Measurements from ENCODE around the gene QKI. TPM values are rescaled to one million over a fixed set of nuclear protein-coding genes. Genes with fewer than 3 reads are reported as not detected.

QKI gene
- total and polyA plus RNA-seq, 2 of the 8 experiments (the other 6 are each of a cell fraction or from before 2014, with no cell fraction given), result 181 to 183 TPM

- H2AFZ ChIP-seq (ENCODE audit: low read length), result no peak overlapping the region
- peaks cover 7% of the 10 kb centered on the region in 2 experiments for H3K9me3 ChIP-seq (ENCODE audit: insufficient read depth in 2 of 2, low read depth in 1 of 2, low read length in 1 of 2)
- DNase-seq (ENCODE audit: low read depth in 1 of 2, low spot score in 2 of 2), result no peak
- H3K9ac ChIP-seq (replicated peaks in 1 of 4; ENCODE audit: extremely low read depth in 1 of 4, low read depth in 3 of 4, low read length in 3 of 4), result no peak overlapping the region
- no peak for FAIRE-seq
- H3K4me2 ChIP-seq (ENCODE audit: insufficient read depth in 1 of 2, low read depth in 2 of 2, low read length in 2 of 2), result no peak overlapping the region
- H3K14ac ChIP-seq (ENCODE audit: insufficient read length), result no peak overlapping the region
- H4K20me1 ChIP-seq (replicated peaks in 1 of 2; ENCODE audit: control insufficient read depth in 1 of 2, insufficient read depth in 2 of 2, low read length in 2 of 2), result peaks cover 0 to 4% of the 10 kb centered on the region in 2 experiments
- H3K18ac ChIP-seq (ENCODE audit: extremely low read depth, low read length), result no peak overlapping the region
- no peak overlapping the region for H2BK20ac ChIP-seq (ENCODE audit: low read length)
- H2BK120ac ChIP-seq (replicated peaks; ENCODE audit: low read depth, low read length), result no peak overlapping the region
- no peak overlapping the region for H2BK5ac ChIP-seq (ENCODE audit: low read depth, low read length)
- H2BK15ac ChIP-seq (ENCODE audit: low read length), result no peak overlapping the region
- H3K79me1 ChIP-seq (ENCODE audit: low read depth, low read length), result no peaks in the 10 kb centered on the region
- H2AK5ac ChIP-seq (ENCODE audit: low read depth, low read length), result no peak overlapping the region
- no peak overlapping the region for H3K56ac ChIP-seq (replicated peaks; ENCODE audit: insufficient read length, low read depth, low read length)
- H3K4ac ChIP-seq (replicated peaks; ENCODE audit: insufficient read length, low read depth, low read length), result no peak overlapping the region
- H3K79me2 ChIP-seq (ENCODE audit: control insufficient read depth in 1 of 2, insufficient read depth in 2 of 2, low read length in 2 of 2), result peaks cover 0 to 96% of the 10 kb centered on the region in 2 experiments; a peak in 3 of 4 replicates
- no peak overlapping the region for H3K27ac ChIP-seq (ENCODE audit: low read depth, low read length)
- no peak overlapping the region for H2BK12ac ChIP-seq (ENCODE audit: low read depth, low read length)
- H3K4me3 ChIP-seq (ENCODE audit: extremely low read depth in 1 of 4, insufficient read depth in 2 of 4, low read depth in 3 of 4, low read length in 4 of 4), result no peak overlapping the region
- H3K4me1 ChIP-seq (replicated peaks in 1 of 4; ENCODE audit: control insufficient read depth in 3 of 4, insufficient read depth in 4 of 4, low read length in 3 of 4), result peaks cover 3 to 12% (median 6%) of the 10 kb centered on the region in 4 experiments; a peak in 6 of 7 replicates
- WGBS, 2 experiments (ENCODE audit: extremely low coverage in 1 of 2, insufficient coverage in 1 of 2, insufficient read length in 1 of 2, insufficient replicate concordance in 2 of 2, low coverage in 1 of 2, low lambda C conversion rate in 2 of 2, missing lambda C conversion rate in 1 of 2), result 82% methylated on average over 2 of the region's 2 CpGs; no CpG with 5 or more reads in 1 of the 2 experiments
- no peaks in the 10 kb centered on the region for H3K23me2 ChIP-seq (ENCODE audit: low read depth, low read length)
- H3K27me3 ChIP-seq (replicated peaks in 1 of 4; ENCODE audit: control insufficient read depth in 3 of 4, extremely low read depth in 1 of 4, insufficient read depth in 3 of 4, low read length in 3 of 4), result no peaks in the 10 kb centered on the region
- ChIA-PET POLR2A (ENCODE audit: partially characterized antibody) (no interaction called here), CTCF (ENCODE audit: partially characterized antibody) (no interaction called here)
- no peak overlapping the region for H4K5ac ChIP-seq (ENCODE audit: insufficient read length, low read depth, low read length)
- peaks cover 0 to 19% (median 7%) of the 10 kb centered on the region in 4 experiments; a peak in 3 of 8 replicates for H3K36me3 ChIP-seq (ENCODE audit: control insufficient read depth in 2 of 4, insufficient read depth in 4 of 4, low read length in 3 of 4)
- H4K8ac ChIP-seq (ENCODE audit: extremely low read depth, insufficient read depth, low read length), result no peak overlapping the region
- H4K91ac ChIP-seq (replicated peaks; ENCODE audit: insufficient read length, low read length), result no peak overlapping the region
- no peak overlapping the region for H3K23ac ChIP-seq (ENCODE audit: insufficient read length)
- TF ChIP-seq BACH1 (IDR thresholded peaks at IDR 0.05; ENCODE audit: low read length), result no peak
- TF ChIP-seq SIX5 (IDR thresholded peaks at IDR 0.05; ENCODE audit: low read depth, low read length), result no peak
- TF ChIP-seq JUN (IDR thresholded peaks at IDR 0.05; ENCODE audit: low read depth, low read length), result no peak
- no peak for TF ChIP-seq TAF7 (optimal IDR thresholded peaks at IDR 0.05; ENCODE audit: borderline replicate concordance, low read depth, low read length)
- TF ChIP-seq GABPA (IDR thresholded peaks at IDR 0.05; ENCODE audit: borderline replicate concordance, insufficient read depth, low read length), result no peak
- TF ChIP-seq NANOG (IDR thresholded peaks at IDR 0.05; ENCODE audit: insufficient read depth, low read depth, low read length, poor library complexity, severe bottlenecking), result no peak
- no peak for TF ChIP-seq TAF1 (IDR thresholded peaks at IDR 0.05; ENCODE audit: low read depth, low read length)
- no peak for TF ChIP-seq RXRA (IDR thresholded peaks at IDR 0.05; ENCODE audit: insufficient read depth, low read depth, low read length)
- TF ChIP-seq RAD21 (IDR thresholded peaks at IDR 0.05 in 1 of 2, conservative IDR thresholded peaks at IDR 0.05 in 1 of 2; ENCODE audit: low read depth in 2 of 2, low read length in 2 of 2), result no peak
- TF ChIP-seq JUND (IDR thresholded peaks at IDR 0.05; ENCODE audit: low read length), result no peak
- no peak for TF ChIP-seq SAP30 (IDR thresholded peaks at IDR 0.05; ENCODE audit: insufficient read depth, insufficient replicate concordance, low read length)
- TF ChIP-seq TEAD4 (IDR thresholded peaks at IDR 0.05; ENCODE audit: low read depth, low read length), result no peak
- TF ChIP-seq KDM1A (IDR thresholded peaks at IDR 0.05; ENCODE audit: borderline replicate concordance, low read length), result no peak
- no peak for TF ChIP-seq CBX5 (IDR thresholded peaks at IDR 0.05; ENCODE audit: low read depth, low read length)
Observed at GRCh38 chr6:163474581-163474980, 60.1 kb downstream of the QKI start.
